ENCODE measurements around the gene FMN2. TPM values are rescaled to one million over a fixed set of nuclear protein-coding genes. Genes with fewer than 3 reads are reported as not detected.
A peak's percentile ranks its signal among the peaks of the same experiment; 100 is the strongest.

The FMN2 gene
- total RNA-seq, 3 donors from 2014 or later (not counting 1 experiment from before 2014, with no cell fraction given) = not detected

GRCh38 chr1:240435996-240436566 is 344.4 kb downstream of the FMN2 start:
- H3K9me3 ChIP-seq (ENCODE audit: control insufficient read depth, insufficient read depth, low read length) = no peaks in the 10 kb centered on the region
- H3K4me1 ChIP-seq (ENCODE audit: control insufficient read depth, insufficient read depth, low read length) = no peaks in the 10 kb centered on the region
- no peak for TF ChIP-seq CTCF (IDR thresholded peaks at IDR 0.05)
- 84% methylated on average over 9 of the region's 9 CpGs for WGBS (ENCODE audit: insufficient coverage)
- H3K27ac ChIP-seq (ENCODE audit: low read length) = no peak overlapping the region
- Mint-ChIP-seq H3K27me3 (ENCODE audit: low read depth in 2 of 2) (peaks cover 0 to 21% of the 10 kb centered on the region in 2 donors), H3K36me3 (no peaks in the 10 kb centered on the region), H3K27ac (no peak overlapping the region), H3K4me3 (no peak overlapping the region), H3K4me1 (no peaks in the 10 kb centered on the region), H3K9me3 (no peaks in the 10 kb centered on the region)
- intact Hi-C loops (cut with micrococcal nuclease) = no loop called here
- no peak for ATAC-seq
- no peak overlapping the region for H3K4me3 ChIP-seq (ENCODE audit: low read length)
- DNase-seq = no peak
- H3K36me3 ChIP-seq (ENCODE audit: control insufficient read depth, insufficient read depth, low read length) = no peaks in the 10 kb centered on the region
- no peaks in the 10 kb centered on the region for H3K27me3 ChIP-seq (ENCODE audit: control insufficient read depth, insufficient read depth, low read length)

DNA sequence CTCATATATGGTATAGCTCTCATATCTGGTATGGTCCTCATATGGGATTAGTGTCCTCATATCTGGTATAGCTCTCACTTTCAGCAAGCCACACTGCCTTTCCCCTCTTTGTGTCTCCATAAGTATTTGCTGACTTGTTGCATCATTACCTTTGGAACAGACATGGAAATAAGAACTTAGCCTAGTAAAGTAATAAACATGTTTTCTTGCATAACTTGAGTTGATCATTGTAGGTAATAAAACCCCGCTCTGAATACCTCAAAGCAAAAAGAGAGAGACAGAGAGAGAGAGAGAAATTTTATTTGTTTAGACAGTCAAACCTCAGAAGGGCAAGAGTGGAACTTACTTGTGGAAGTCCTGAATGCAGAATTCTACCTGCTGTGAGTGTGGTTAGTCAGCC is 350.0 kb downstream of the FMN2 start:
- no peaks in the 10 kb centered on the region for H3K36me3 Mint-ChIP-seq
- ATAC-seq (no peak), DNase-seq (no peak)
- 89% methylated on average over 1 of the region's 1 CpG for WGBS (ENCODE audit: insufficient coverage)
- intact Hi-C loops (cut with micrococcal nuclease) = no loop called here
- Histone ChIP-seq H3K27ac (ENCODE audit: low read length) (no peak overlapping the region), H3K4me3 (ENCODE audit: low read length) (no peak overlapping the region), H3K9me3 (ENCODE audit: control insufficient read depth, insufficient read depth, low read length) (no peaks in the 10 kb centered on the region), H3K27me3 (ENCODE audit: control insufficient read depth, insufficient read depth, low read length) (no peaks in the 10 kb centered on the region), H3K4me1 (ENCODE audit: control insufficient read depth, insufficient read depth, low read length) (no peaks in the 10 kb centered on the region), H3K36me3 (ENCODE audit: control insufficient read depth, insufficient read depth, low read length) (no peaks in the 10 kb centered on the region)
- no peaks in the 10 kb centered on the region for H3K9me3 Mint-ChIP-seq
- H3K4me3 Mint-ChIP-seq = no peak overlapping the region
- peaks cover 11 to 43% of the 10 kb centered on the region in 2 donors for H3K27me3 Mint-ChIP-seq (ENCODE audit: low read depth in 2 of 2)
- no peaks in the 10 kb centered on the region for H3K4me1 Mint-ChIP-seq
- H3K27ac Mint-ChIP-seq = no peak overlapping the region
- no peak for TF ChIP-seq CTCF (IDR thresholded peaks at IDR 0.05)

DNA sequence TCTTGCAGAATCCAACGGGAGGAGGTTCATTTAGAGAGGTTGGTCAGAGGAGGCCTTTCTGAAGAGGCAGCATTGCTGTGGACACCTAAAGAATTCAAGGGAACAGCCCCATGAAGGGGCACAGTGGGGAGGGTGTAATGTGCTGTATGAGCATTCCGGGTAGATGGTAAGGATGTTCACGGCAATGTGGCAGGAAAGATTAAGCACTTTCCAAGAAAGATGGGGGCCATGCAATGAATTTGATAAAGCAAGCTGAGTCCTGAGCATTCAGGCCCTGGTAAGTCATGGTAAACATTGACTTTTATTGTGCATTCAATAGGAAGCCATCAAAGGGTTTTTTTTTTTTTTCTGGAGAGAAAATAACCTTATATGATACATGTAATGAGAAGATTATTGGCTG is 353.7 kb downstream of the FMN2 start:
- H3K36me3 ChIP-seq (ENCODE audit: control insufficient read depth, insufficient read depth, low read length) = no peaks in the 10 kb centered on the region
- no peaks in the 10 kb centered on the region for H3K36me3 Mint-ChIP-seq
- peaks cover 19 to 63% of the 10 kb centered on the region in 2 donors for H3K27me3 Mint-ChIP-seq (ENCODE audit: low read depth in 2 of 2)
- H3K4me1 ChIP-seq (ENCODE audit: control insufficient read depth, insufficient read depth, low read length) = no peaks in the 10 kb centered on the region
- TF ChIP-seq CTCF (IDR thresholded peaks at IDR 0.05) = no peak
- no peaks in the 10 kb centered on the region for H3K9me3 Mint-ChIP-seq
- whole genome bisulfite sequencing (ENCODE audit: insufficient coverage) = 92% methylated on average over 3 of the region's 3 CpGs
- DNase-seq (no peak), ATAC-seq (no peak)
- H3K4me1 Mint-ChIP-seq = no peaks in the 10 kb centered on the region
- no peaks in the 10 kb centered on the region for H3K27me3 ChIP-seq (ENCODE audit: control insufficient read depth, insufficient read depth, low read length)
- no peak overlapping the region for H3K4me3 Mint-ChIP-seq
- intact Hi-C loops (cut with micrococcal nuclease) = no loop called here
- no peaks in the 10 kb centered on the region for H3K9me3 ChIP-seq (ENCODE audit: control insufficient read depth, insufficient read depth, low read length)
- H3K27ac Mint-ChIP-seq = no peak overlapping the region
- no peak overlapping the region for H3K4me3 ChIP-seq (ENCODE audit: low read length)
- no peak overlapping the region for H3K27ac ChIP-seq (ENCODE audit: low read length)

- peak; percentile 24 to 76 (median 65) for ATAC-seq
- H3K4me1 ChIP-seq (ENCODE audit: control insufficient read depth, insufficient read depth, low read length) = no peaks in the 10 kb centered on the region
- intact Hi-C loops (cut with micrococcal nuclease) = loop anchor here (1.0 kb wide), 1 partner anchor 147 kb away; no protein-coding TSS in a partner anchor
- H3K4me1 Mint-ChIP-seq = no peaks in the 10 kb centered on the region
- H3K4me3 Mint-ChIP-seq = no peak overlapping the region
- no peaks in the 10 kb centered on the region for H3K27me3 ChIP-seq (ENCODE audit: control insufficient read depth, insufficient read depth, low read length)
- H3K27me3 Mint-ChIP-seq (ENCODE audit: low read depth in 2 of 2) = peaks cover 16 to 22% of the 10 kb centered on the region in 2 donors
- H3K27ac Mint-ChIP-seq = no peak overlapping the region
- H3K9me3 Mint-ChIP-seq = no peaks in the 10 kb centered on the region
- DNase-seq = peak in 1 of 2 donors; percentile 51
- H3K36me3 Mint-ChIP-seq = no peaks in the 10 kb centered on the region
- H3K9me3 ChIP-seq (ENCODE audit: control insufficient read depth, insufficient read depth, low read length) = no peaks in the 10 kb centered on the region
- TF ChIP-seq CTCF (IDR thresholded peaks at IDR 0.05) = peak; percentile 63
- H3K4me3 ChIP-seq (ENCODE audit: low read length) = no peak overlapping the region
- no peak overlapping the region for H3K27ac ChIP-seq (ENCODE audit: low read length)
- no peaks in the 10 kb centered on the region for H3K36me3 ChIP-seq (ENCODE audit: control insufficient read depth, insufficient read depth, low read length)
- 45% methylated on average over 3 of the region's 7 CpGs for WGBS (ENCODE audit: insufficient coverage)
These were observed 363.6 kb downstream of the FMN2 start for GRCh38 chr1:240455228-240455821.
